MCF 10A (cell line): ENCODE measurements around the gene NKX1-2. TPM values are rescaled to one million over a fixed set of nuclear protein-coding genes. Genes with fewer than 3 reads are reported as not detected.

Source experiments
- BruUV-seq: library from RNA; stranded (reverse); fragments of 400-500 nt; replicated peaks from 2 replicates; lab custom pipeline; 2021; lab: Mats Ljungman, UMichigan
- CTCF ChIA-PET: fragments of 300-600 bp; sonication (Branson Sonifier 250); formaldehyde crosslinking; extraction: SDS; loops from one replicate; lab custom pipeline; 2021; ENCODE audit warnings: antibody characterized with exemption, inconsistent platforms; lab: Yijun Ruan, JAX
- POLR2A ChIA-PET: fragments of 300-600, 350-650 bp; sonication (Branson Sonifier 250); formaldehyde crosslinking; extraction: SDS; loops from one replicate; lab custom pipeline; 2020; ENCODE audit warnings: antibody characterized with exemption, inconsistent platforms; lab: Yijun Ruan, JAX
- DNase-seq: peaks from one replicate; pipeline ENCODE4 v3.0.0-alpha.2; 2018; ENCODE audit not compliant: unreplicated experiment
- H3K27ac Mint-ChIP-seq: one replicate; pipeline ENCODE4 v1.8.0; 2022; ENCODE audit warnings: mild to moderate bottlenecking, low read depth, mixed read lengths; ENCODE audit not compliant: unreplicated experiment
- H3K27me3 Mint-ChIP-seq: one replicate; pipeline ENCODE4 v1.8.0; 2022; ENCODE audit warnings: mixed read lengths; ENCODE audit not compliant: insufficient read depth, unreplicated experiment
- H3K36me3 Mint-ChIP-seq: one replicate; pipeline ENCODE4 v1.8.0; 2022; ENCODE audit warnings: mild to moderate bottlenecking, moderate library complexity, mixed read lengths; ENCODE audit not compliant: insufficient read depth, unreplicated experiment
- H3K4me1 Mint-ChIP-seq: one replicate; pipeline ENCODE4 v1.8.0; 2022; ENCODE audit warnings: mixed read lengths; ENCODE audit not compliant: insufficient read depth, unreplicated experiment
- H3K4me3 Mint-ChIP-seq: one replicate; pipeline ENCODE4 v1.8.0; 2022; ENCODE audit warnings: mild to moderate bottlenecking, moderate library complexity, mixed read lengths; ENCODE audit not compliant: unreplicated experiment
- H3K9me3 Mint-ChIP-seq: one replicate; pipeline ENCODE4 v1.8.0; 2022; ENCODE audit warnings: mixed read lengths; ENCODE audit not compliant: unreplicated experiment
- CTCF ChIP-seq: fragments of 200-600 bp; IDR thresholded peaks from one replicate; pipeline ENCODE4 v1.8.0; 2022; ENCODE audit warnings: antibody characterized with exemption, mild to moderate bottlenecking; ENCODE audit not compliant: unreplicated experiment
- intact Hi-C: fragments of 100-400 bp; cut with micrococcal nuclease; formaldehyde crosslinking; loops from 2 replicates; pipeline ENCODE4 v1.14.1; 2022
- total RNA-seq: library from RNA; stranded (reverse); gene quantifications from 2 replicates; pipeline ENCODE4 v1.2.3, GENCODE V29; 2022

NKX1-2 gene
- total RNA-seq, 1 experiment from 2014 or later = 0.35 TPM

DNA sequence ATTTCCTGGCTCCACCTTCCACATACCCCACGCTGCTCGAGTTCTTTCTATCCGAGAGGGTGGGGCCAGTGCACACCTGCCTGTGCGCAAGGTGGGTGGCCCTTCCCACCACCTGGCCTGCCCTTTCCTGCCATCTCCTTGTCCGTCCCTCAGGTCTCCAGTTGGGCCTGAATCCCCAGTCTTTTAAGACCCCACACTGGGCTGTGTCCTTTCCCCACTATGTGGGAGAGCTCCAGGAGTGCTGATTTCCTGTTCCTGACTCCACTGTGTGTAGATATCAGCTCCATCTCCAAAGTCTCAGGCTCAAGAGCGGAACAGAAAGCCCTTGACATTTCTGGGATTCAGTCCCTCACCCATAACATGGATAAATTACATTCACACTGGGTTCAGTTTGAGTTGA lies 31.9 kb upstream of the NKX1-2 start:
- no peaks in the 10 kb centered on the region for H3K4me1 Mint-ChIP-seq
- ChIA-PET CTCF (no interaction called here), POLR2A (interaction anchor here (0.7 kb wide), 1 partner anchor 1119 kb away, joined by 3 read pairs; no protein-coding TSS in a partner anchor)

GRCh38 chr10:124480860-124481259 lies 31.0 kb upstream of the NKX1-2 start:
- no peak overlapping the region for H3K27ac Mint-ChIP-seq
- POLR2A ChIA-PET = interaction anchor here (0.6 kb wide), 1 partner anchor 1473 kb away, joined by 3 read pairs; the partner anchor contains the start of gene IKZF5
- no peaks in the 10 kb centered on the region for H3K9me3 Mint-ChIP-seq
- intact Hi-C loops = no loop called here
- peaks cover 5% of the 10 kb centered on the region for H3K36me3 Mint-ChIP-seq
- H3K27me3 Mint-ChIP-seq = peaks cover 8% of the 10 kb centered on the region
- H3K4me3 Mint-ChIP-seq = no peak overlapping the region
- no peaks in the 10 kb centered on the region for H3K4me1 Mint-ChIP-seq
- CTCF ChIA-PET = no interaction called here
- DNase-seq = no peak
- BruUV-seq = no TSS peak
- TF ChIP-seq CTCF = no peak

More for the DNA sequence above, 31.9 kb upstream of the NKX1-2 start:
- DNase-seq = no peak
- TF ChIP-seq CTCF = no peak
- Mint-ChIP-seq H3K9me3 (no peaks in the 10 kb centered on the region), H3K4me3 (no peak overlapping the region), H3K27ac (no peak overlapping the region), H3K36me3 (peaks cover 5% of the 10 kb centered on the region), H3K27me3 (peaks cover 8% of the 10 kb centered on the region)
- intact Hi-C loops = no loop called here
- no TSS peak for BruUV-seq

GRCh38 chr10:124478515-124478914 lies 28.7 kb upstream of the NKX1-2 start:
- peak; percentile 63 for DNase-seq

More at GRCh38 chr10:124478515-124478914, 28.7 kb upstream of the NKX1-2 start:
- no peak overlapping the region for H3K4me3 Mint-ChIP-seq
- no TSS peak for BruUV-seq
- H3K4me1 Mint-ChIP-seq = no peaks in the 10 kb centered on the region
- ChIA-PET POLR2A (no interaction called here), CTCF (interaction anchor here (0.9 kb wide), 1 partner anchor 11 kb away, joined by 3 read pairs; no protein-coding TSS in a partner anchor)
- TF ChIP-seq CTCF = no peak
- H3K9me3 Mint-ChIP-seq = no peaks in the 10 kb centered on the region
- H3K36me3 Mint-ChIP-seq = peaks cover 5% of the 10 kb centered on the region
- peaks cover 8% of the 10 kb centered on the region for H3K27me3 Mint-ChIP-seq
- H3K27ac Mint-ChIP-seq = no peak overlapping the region
- intact Hi-C loops = no loop called here
